Smooth muscle cell (in vitro differentiated cells): ENCODE measurements around the gene EARS2. TPM values are rescaled to one million over a fixed set of nuclear protein-coding genes. Genes with fewer than 3 reads are reported as not detected.

ENCODE experiments used
- DNase-seq: peaks from one replicate; lab custom pipeline; 2025; ENCODE audit not compliant: unreplicated experiment; lab: John Stamatoyannopoulos, UW
- H2AFZ ChIP-seq: fragments of 200-600 bp; sonication (generic); 2 replicates; pipeline ENCODE4 v1.6.0; 2016; ENCODE audit warnings: antibody characterized with exemption, low read depth, mild to moderate bottlenecking
- H3F3A ChIP-seq: fragments of 200-600 bp; sonication (generic); 2 replicates; pipeline ENCODE4 v1.6.0; 2017; ENCODE audit warnings: antibody characterized with exemption, low read depth
- H3K27ac ChIP-seq: fragments of 200-600 bp; sonication (generic); 2 replicates; pipeline ENCODE4 v1.5.1; 2016; ENCODE audit warnings: low read depth, mild to moderate bottlenecking
- H3K27me3 ChIP-seq: fragments of 200-600 bp; sonication (generic); 2 replicates; pipeline ENCODE4 v1.6.1; 2016; ENCODE audit warnings: low read depth, mild to moderate bottlenecking
- H3K36me3 ChIP-seq: fragments of 200-600 bp; sonication (generic); 2 replicates; pipeline ENCODE4 v1.5.1; 2016; ENCODE audit warnings: low read depth
- H3K4me1 ChIP-seq: fragments of 200-600 bp; sonication (generic); 2 replicates; pipeline ENCODE4 v1.5.1; 2016; ENCODE audit warnings: low read depth
- H3K4me2 ChIP-seq: fragments of 200-600 bp; sonication (generic); 2 replicates; pipeline ENCODE4 v1.6.0; 2016; ENCODE audit warnings: mild to moderate bottlenecking
- H3K4me3 ChIP-seq: fragments of 200-600 bp; sonication (generic); 2 replicates; pipeline ENCODE4 v1.5.1; 2016; ENCODE audit warnings: mild to moderate bottlenecking
- H3K79me2 ChIP-seq: fragments of 200-600 bp; sonication (generic); 2 replicates; pipeline ENCODE4 v1.6.0; 2016; ENCODE audit warnings: low read depth, mild to moderate bottlenecking
- H3K9ac ChIP-seq: fragments of 200-600 bp; sonication (generic); 2 replicates; pipeline ENCODE4 v1.6.0; 2016; ENCODE audit warnings: low read depth
- H3K9me3 ChIP-seq: fragments of 200-600 bp; sonication (generic); replicated peaks from 2 replicates; pipeline ENCODE4 v1.5.1; 2016; ENCODE audit warnings: low read depth
- H4K20me1 ChIP-seq: fragments of 200-600 bp; sonication (generic); 2 replicates; pipeline ENCODE4 v1.6.0; 2016; ENCODE audit warnings: low read depth
- WGBS: methylation state at CpG from one replicate; pipeline ENCODE4 v1.1.7; 2016; ENCODE audit warnings: low lambda C conversion rate; 5-methylcytosine and 5-hydroxymethylcytosine counted together
- polyA plus RNA-seq: library from polyadenylated mRNA; unstranded; fragments of >200 nt; fragmentation: Nextera tagmentation; extraction: Ambion mirVana; gene quantifications from 2 replicates; pipeline ENCODE4 v1.2.1, GENCODE V29; 2016
- total RNA-seq: library from RNA; depleted of rRNA; stranded (reverse); fragments of >200 nt; gene quantifications from 2 replicates; pipeline ENCODE4 v1.2.3, GENCODE V29; 2014
- TF ChIP-seq, protein P1 (sequence below): fragments of 200-600 bp; sonication (generic); IDR thresholded peaks from 2 replicates; pipeline ENCODE4 v1.5.1; 2017; ENCODE audit warnings: borderline replicate concordance, mild to moderate bottlenecking, antibody characterized with exemption; ENCODE audit not compliant: insufficient read depth, poor library complexity, severe bottlenecking

Gene EARS2
- total and polyA plus RNA-seq, 2 experiments from 2014 or later, result 13.0 to 32.8 TPM

DNA sequence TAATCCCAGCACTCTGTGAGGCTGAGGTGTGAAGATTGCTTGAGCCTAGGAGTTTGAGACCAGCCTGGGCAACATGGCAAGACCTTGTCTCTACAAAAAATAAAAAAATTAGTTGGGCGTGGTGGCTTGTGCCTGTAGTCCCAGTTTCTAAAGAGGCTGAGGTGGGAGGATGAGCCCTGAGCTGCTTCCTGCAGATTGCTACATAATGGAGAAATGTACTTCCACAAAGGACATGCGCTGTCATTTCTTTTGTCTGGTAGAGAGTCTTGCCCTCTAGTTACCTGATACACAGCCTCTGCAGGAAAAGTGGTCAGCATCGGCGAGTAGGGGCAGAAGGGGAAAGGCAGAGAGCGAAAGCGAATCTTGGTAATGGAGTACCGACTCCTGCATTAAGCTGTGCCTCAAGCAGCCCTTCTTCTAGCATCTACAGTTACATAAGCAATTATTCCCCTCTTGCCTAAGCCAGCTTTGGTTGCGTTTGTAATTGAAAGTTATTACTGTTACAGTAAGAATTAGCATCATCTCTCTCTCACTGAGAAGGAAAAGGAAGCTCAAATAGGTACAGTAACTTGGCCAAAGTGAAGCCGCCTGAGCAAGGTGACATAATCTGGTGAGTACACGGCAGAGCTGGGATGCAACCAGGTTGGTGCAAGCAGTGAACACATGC is 28.4 kb downstream of the EARS2 start:
- H3K79me2 ChIP-seq, result no peaks in the 10 kb centered on the region
- H4K20me1 ChIP-seq, result no peaks in the 10 kb centered on the region
- no peak overlapping the region for H3K27ac ChIP-seq
- no peak overlapping the region for H3K4me2 ChIP-seq
- no peak overlapping the region for H2AFZ ChIP-seq
- H3K27me3 ChIP-seq, result no peaks in the 10 kb centered on the region
- no peaks in the 10 kb centered on the region for H3K4me1 ChIP-seq
- no peak overlapping the region for H3K9ac ChIP-seq
- no peaks in the 10 kb centered on the region for H3K9me3 ChIP-seq
- H3K4me3 ChIP-seq, result no peak overlapping the region
- TF ChIP-seq, protein P1, sequence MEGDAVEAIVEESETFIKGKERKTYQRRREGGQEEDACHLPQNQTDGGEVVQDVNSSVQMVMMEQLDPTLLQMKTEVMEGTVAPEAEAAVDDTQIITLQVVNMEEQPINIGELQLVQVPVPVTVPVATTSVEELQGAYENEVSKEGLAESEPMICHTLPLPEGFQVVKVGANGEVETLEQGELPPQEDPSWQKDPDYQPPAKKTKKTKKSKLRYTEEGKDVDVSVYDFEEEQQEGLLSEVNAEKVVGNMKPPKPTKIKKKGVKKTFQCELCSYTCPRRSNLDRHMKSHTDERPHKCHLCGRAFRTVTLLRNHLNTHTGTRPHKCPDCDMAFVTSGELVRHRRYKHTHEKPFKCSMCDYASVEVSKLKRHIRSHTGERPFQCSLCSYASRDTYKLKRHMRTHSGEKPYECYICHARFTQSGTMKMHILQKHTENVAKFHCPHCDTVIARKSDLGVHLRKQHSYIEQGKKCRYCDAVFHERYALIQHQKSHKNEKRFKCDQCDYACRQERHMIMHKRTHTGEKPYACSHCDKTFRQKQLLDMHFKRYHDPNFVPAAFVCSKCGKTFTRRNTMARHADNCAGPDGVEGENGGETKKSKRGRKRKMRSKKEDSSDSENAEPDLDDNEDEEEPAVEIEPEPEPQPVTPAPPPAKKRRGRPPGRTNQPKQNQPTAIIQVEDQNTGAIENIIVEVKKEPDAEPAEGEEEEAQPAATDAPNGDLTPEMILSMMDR, result no peak
- DNase-seq, result no peak
- peaks cover 11% of the 10 kb centered on the region for H3K36me3 ChIP-seq
- H3F3A ChIP-seq, result no peaks in the 10 kb centered on the region
- WGBS, result 98% methylated on average over 10 of the region's 10 CpGs

DNA sequence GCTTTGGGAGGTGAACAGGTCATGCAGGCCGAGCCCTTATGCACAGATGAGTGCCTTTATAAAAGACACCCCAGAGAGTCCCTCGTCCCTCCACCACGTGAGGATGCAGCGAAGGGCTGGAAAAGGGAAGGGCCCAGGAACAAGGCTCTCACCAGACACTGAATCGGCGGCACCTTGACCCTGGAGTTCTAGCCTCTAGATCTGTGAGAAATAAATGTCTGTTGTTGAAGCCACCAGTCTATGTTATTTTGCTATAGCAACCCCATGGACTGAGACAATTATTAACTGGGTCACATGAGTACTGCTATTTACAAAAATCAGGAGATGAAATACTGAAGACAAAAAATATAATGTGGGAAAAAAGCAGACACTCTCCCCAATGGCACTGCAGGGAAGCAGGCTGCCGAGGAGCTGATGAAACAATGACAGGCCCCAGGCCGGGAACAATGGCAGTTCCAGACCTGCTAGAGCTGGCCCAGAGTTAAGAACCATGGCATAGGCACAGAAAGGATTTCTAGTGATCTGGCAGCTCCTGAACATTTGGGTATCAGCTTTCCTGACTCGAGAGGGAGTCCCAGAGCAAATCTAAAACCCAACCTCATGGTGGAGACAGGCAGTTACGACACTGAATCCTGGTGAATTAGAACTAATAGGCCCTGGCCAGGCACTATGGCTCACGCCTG is 29.0 kb downstream of the EARS2 start:
- Histone ChIP-seq H3K36me3 (peaks cover 11% of the 10 kb centered on the region), H3K4me1 (no peaks in the 10 kb centered on the region), H3K79me2 (no peaks in the 10 kb centered on the region), H3K27ac (no peak overlapping the region), H3K9me3 (no peaks in the 10 kb centered on the region), H4K20me1 (no peaks in the 10 kb centered on the region), H3K27me3 (no peaks in the 10 kb centered on the region), H2AFZ (no peak overlapping the region), H3K4me2 (no peak overlapping the region), H3F3A (no peaks in the 10 kb centered on the region), H3K9ac (no peak overlapping the region), H3K4me3 (no peak overlapping the region)
- TF ChIP-seq, protein P1, result no peak
- 95% methylated on average over 11 of the region's 11 CpGs for WGBS
- DNase-seq, result no peak

DNA sequence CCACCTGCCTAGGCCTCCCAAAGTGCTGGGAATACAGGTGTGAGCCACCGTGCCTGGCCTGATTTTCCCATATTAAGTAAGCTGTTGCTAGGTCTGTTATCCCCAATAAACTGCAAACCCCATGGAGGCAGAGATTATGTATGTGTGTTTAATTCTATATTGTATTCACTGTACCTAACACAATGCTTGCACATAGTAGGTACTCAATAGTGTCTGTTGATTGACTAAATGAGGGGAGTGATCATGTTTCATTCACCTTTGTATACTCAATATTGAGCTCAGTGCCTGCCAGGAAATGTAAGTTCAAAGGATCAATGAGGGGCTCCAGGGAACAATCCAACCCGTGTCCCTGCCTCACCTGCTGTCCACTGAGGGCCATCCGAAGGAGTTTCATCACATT is 32.3 kb downstream of the EARS2 start:
- H3K9me3 ChIP-seq, result no peaks in the 10 kb centered on the region
- H3K4me3 ChIP-seq, result no peak overlapping the region
- no peak for DNase-seq
- no peaks in the 10 kb centered on the region for H3K27me3 ChIP-seq
- no peak overlapping the region for H3K9ac ChIP-seq
- H3K27ac ChIP-seq, result no peak overlapping the region
- whole genome bisulfite sequencing, result 100% methylated on average over 3 of the region's 3 CpGs
- no peak overlapping the region for H3K4me2 ChIP-seq
- no peaks in the 10 kb centered on the region for H3K4me1 ChIP-seq
- H2AFZ ChIP-seq, result no peak overlapping the region
- no peaks in the 10 kb centered on the region for H4K20me1 ChIP-seq
- H3F3A ChIP-seq, result no peaks in the 10 kb centered on the region
- TF ChIP-seq, protein P1, result no peak
- peaks cover 6% of the 10 kb centered on the region for H3K36me3 ChIP-seq
- H3K79me2 ChIP-seq, result no peaks in the 10 kb centered on the region

DNA sequence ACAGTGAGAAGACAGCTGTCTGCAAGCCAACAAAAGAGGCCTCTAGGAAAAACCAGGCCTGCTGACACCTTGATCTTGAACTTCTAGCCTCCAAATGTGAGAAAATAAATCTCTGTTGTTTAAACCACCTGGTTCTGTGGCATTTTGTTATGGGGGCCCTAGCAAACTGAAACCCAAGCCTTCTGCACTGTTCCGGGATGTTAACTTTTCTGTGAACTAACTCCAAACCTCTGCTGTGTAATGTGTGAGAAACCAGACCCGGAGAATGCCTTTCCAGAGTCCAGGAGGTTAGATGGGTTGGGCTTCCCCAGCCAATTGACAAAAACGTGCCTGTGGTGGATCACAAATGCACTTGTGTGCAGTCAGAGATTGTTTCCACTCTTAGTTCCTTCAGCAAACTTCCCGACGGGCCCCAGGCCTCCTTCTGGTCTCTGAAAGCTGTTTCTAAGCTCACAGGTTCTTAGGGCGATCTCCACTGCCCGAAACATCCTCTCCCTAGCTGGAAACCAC is 33.2 kb downstream of the EARS2 start:
- WGBS, result 97% methylated on average over 7 of the region's 7 CpGs
- H2AFZ ChIP-seq, result no peak overlapping the region

More for the DNA sequence above, 33.2 kb downstream of the EARS2 start:
- no peak for DNase-seq
- Histone ChIP-seq H3K4me3 (no peak overlapping the region), H3F3A (no peaks in the 10 kb centered on the region), H3K4me1 (no peaks in the 10 kb centered on the region), H3K27ac (no peak overlapping the region), H3K36me3 (peaks cover 4% of the 10 kb centered on the region), H3K79me2 (no peaks in the 10 kb centered on the region), H4K20me1 (no peaks in the 10 kb centered on the region), H3K9me3 (no peaks in the 10 kb centered on the region), H3K9ac (no peak overlapping the region), H3K4me2 (no peak overlapping the region), H3K27me3 (no peaks in the 10 kb centered on the region)
- TF ChIP-seq, protein P1, result no peak
